OCI-LY7 (cell line): ENCODE results near the gene PTCH1. TPM values are rescaled to one million over a fixed set of nuclear protein-coding genes. Genes with fewer than 3 reads are reported as not detected.

Experiments used
- BruUV-seq: library from RNA; stranded (reverse); fragments of 400-500 nt; replicated peaks from 2 replicates; lab custom pipeline; 2021; lab: Mats Ljungman, UMichigan
- CTCF ChIA-PET: fragments of 300-600 bp; sonication (Branson Sonifier 250); formaldehyde crosslinking; loops from one replicate; lab custom pipeline; 2022; ENCODE audit warnings: antibody characterized with exemption; ENCODE audit not compliant: unreplicated experiment; lab: Charles Lee
- POLR2A ChIA-PET: fragments of 300-600 bp; sonication (Branson Sonifier 250); formaldehyde crosslinking; loops from one replicate; lab custom pipeline; 2022; ENCODE audit warnings: antibody characterized with exemption; lab: Charles Lee
- DNase-seq: peaks from one replicate; pipeline ENCODE4 v3.0.0-alpha.2; 2015; ENCODE audit warnings: low spot score
- H2AFZ ChIP-seq: fragments of 200-600 bp; sonication (generic), shearing (Covaris generic); 2 replicates; pipeline ENCODE4 v1.6.1; 2014; ENCODE audit warnings: mild to moderate bottlenecking, antibody characterized with exemption, low read length, moderate library complexity
- H3K27ac ChIP-seq: fragments of 200-600 bp; sonication (generic); 2 replicates; pipeline ENCODE4 v1.5.1; 2014; ENCODE audit warnings: mixed run types, low read depth, mild to moderate bottlenecking, moderate library complexity, low read length, inconsistent platforms; ENCODE audit not compliant: poor library complexity, severe bottlenecking
- H3K36me3 ChIP-seq: fragments of 200-600 bp; sonication (generic); 2 replicates; pipeline ENCODE4 v1.6.1; 2014; ENCODE audit warnings: mild to moderate bottlenecking, antibody characterized with exemption, low read length, moderate library complexity, mixed read lengths; ENCODE audit not compliant: insufficient read depth
- H3K4me1 ChIP-seq: fragments of 200-600 bp; sonication (generic); 2 replicates; pipeline ENCODE4 v1.5.1; 2014; ENCODE audit warnings: mild to moderate bottlenecking, low read length; ENCODE audit not compliant: insufficient read depth, poor library complexity, severe bottlenecking
- H3K4me2 ChIP-seq: fragments of 200-600 bp; sonication (generic); 2 replicates; pipeline ENCODE4 v1.6.1; 2014; ENCODE audit warnings: mild to moderate bottlenecking, low read length
- H3K4me3 ChIP-seq: fragments of 200-600 bp; sonication (generic); 2 replicates; pipeline ENCODE4 v1.5.1; 2014; ENCODE audit warnings: mild to moderate bottlenecking, low read depth, low read length; ENCODE audit not compliant: poor library complexity, severe bottlenecking
- H3K79me2 ChIP-seq: fragments of 200-600 bp; sonication (generic); 2 replicates; pipeline ENCODE4 v1.6.1; 2016; ENCODE audit warnings: low read depth, mild to moderate bottlenecking, low read length, moderate library complexity, mixed read lengths; ENCODE audit not compliant: insufficient read depth
- H3K9me2 ChIP-seq: fragments of 200-600 bp; sonication (generic); 2 replicates; pipeline ENCODE4 v1.6.1; 2016; ENCODE audit warnings: mild to moderate bottlenecking, low read length, mixed read lengths; ENCODE audit not compliant: insufficient read depth
- H3K9me3 ChIP-seq: fragments of 200-600 bp; sonication (generic); 2 replicates; pipeline ENCODE4 v1.6.1; 2014; ENCODE audit warnings: mild to moderate bottlenecking, mixed run types, low read length, mixed read lengths
- H4K20me1 ChIP-seq: fragments of 200-600 bp; sonication (generic); 2 replicates; pipeline ENCODE4 v1.6.1; 2014; ENCODE audit warnings: mild to moderate bottlenecking, antibody characterized with exemption, low read length, moderate library complexity, mixed read lengths; ENCODE audit not compliant: insufficient read depth
- EZH2phosphoT487 ChIP-seq: fragments of 200-600 bp; sonication (generic); IDR thresholded peaks from 2 replicates; pipeline ENCODE4 v1.6.1; 2018; ENCODE audit warnings: low read depth, borderline replicate concordance, mild to moderate bottlenecking, mixed run types, antibody characterized with exemption, low read length, moderate library complexity, mixed read lengths
- intact Hi-C: fragments of 100-400 bp; cut with micrococcal nuclease; formaldehyde crosslinking; loops from one replicate; pipeline ENCODE4 v1.10.0; 2022; ENCODE audit not compliant: unreplicated experiment
- total RNA-seq, 2 experiments: library from RNA; depleted of rRNA in 1 of 2; stranded (reverse); fragments of >200 nt in 1 of 2; shearing (Covaris generic) in 1 of 2; gene quantifications; 2 replicates each; pipeline ENCODE4 v1.2.3, GENCODE V29; 2014 to 2022
- TF ChIP-seq, protein P1 (sequence below): fragments of 200-600 bp; sonication (generic); conservative IDR thresholded peaks from 2 replicates; pipeline ENCODE4 v1.5.1; 2014; ENCODE audit warnings: mild to moderate bottlenecking, antibody characterized with exemption, low read length, moderate library complexity, mixed read lengths

PTCH1 gene
- total RNA-seq, 2 experiments from 2014 or later: 13.1 to 36.1 TPM

DNA sequence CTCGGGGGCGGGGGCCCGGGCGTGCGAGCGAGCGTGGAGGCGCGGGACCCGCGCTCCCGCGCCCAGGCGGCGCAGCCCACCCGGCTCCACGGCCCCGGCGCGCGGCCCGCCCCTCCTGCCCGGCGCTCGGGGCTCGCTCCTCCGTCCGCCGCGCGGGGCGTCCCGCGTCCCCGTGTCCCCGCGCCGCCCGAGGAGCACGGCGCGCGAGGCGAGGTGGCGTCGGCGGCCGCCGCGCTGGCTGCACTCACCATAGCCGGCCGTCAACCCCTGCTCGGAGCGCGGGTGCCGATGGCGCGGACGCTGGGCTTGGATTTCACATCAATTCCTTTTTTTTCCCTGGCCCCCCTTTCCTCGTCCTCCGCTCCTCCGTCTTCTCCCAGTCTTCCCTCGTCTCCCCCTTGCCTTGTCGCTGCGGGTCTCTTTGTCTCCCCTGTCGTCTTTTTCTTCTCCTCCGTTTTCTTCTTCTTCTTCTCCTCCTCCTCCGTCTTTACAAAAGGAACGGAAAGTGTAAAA lies 494 bp downstream of the PTCH1 start:
- no peaks in the 10 kb centered on the region for H3K36me3 ChIP-seq
- H3K79me2 ChIP-seq: 0 out of 2 replicates have a peak, but pooled peaks cover 9% of the 10 kb centered on the region
- BruUV-seq: no TSS peak
- peak overlapping the region; percentile 63 for H3K4me2 ChIP-seq
- H3K4me3 ChIP-seq: peak overlapping the region; percentile 62
- 0 out of 2 replicates have a peak, but pooled peaks cover 6% of the 10 kb centered on the region for H4K20me1 ChIP-seq
- H3K9me2 ChIP-seq: no peaks in the 10 kb centered on the region
- intact Hi-C loops: no loop called here
- H2AFZ ChIP-seq: no peak overlapping the region
- H3K27ac ChIP-seq: no peak overlapping the region
- H3K9me3 ChIP-seq: no peaks in the 10 kb centered on the region
- POLR2A ChIA-PET: no interaction called here
- H3K4me1 ChIP-seq: peaks cover 11% of the 10 kb centered on the region
- no peak; the same call in 1 of the 2 replicates for TF ChIP-seq EZH2phosphoT487
- TF ChIP-seq, protein P1, sequence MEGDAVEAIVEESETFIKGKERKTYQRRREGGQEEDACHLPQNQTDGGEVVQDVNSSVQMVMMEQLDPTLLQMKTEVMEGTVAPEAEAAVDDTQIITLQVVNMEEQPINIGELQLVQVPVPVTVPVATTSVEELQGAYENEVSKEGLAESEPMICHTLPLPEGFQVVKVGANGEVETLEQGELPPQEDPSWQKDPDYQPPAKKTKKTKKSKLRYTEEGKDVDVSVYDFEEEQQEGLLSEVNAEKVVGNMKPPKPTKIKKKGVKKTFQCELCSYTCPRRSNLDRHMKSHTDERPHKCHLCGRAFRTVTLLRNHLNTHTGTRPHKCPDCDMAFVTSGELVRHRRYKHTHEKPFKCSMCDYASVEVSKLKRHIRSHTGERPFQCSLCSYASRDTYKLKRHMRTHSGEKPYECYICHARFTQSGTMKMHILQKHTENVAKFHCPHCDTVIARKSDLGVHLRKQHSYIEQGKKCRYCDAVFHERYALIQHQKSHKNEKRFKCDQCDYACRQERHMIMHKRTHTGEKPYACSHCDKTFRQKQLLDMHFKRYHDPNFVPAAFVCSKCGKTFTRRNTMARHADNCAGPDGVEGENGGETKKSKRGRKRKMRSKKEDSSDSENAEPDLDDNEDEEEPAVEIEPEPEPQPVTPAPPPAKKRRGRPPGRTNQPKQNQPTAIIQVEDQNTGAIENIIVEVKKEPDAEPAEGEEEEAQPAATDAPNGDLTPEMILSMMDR: no peak
- DNase-seq: no peak
- CTCF ChIA-PET: no interaction called here

DNA sequence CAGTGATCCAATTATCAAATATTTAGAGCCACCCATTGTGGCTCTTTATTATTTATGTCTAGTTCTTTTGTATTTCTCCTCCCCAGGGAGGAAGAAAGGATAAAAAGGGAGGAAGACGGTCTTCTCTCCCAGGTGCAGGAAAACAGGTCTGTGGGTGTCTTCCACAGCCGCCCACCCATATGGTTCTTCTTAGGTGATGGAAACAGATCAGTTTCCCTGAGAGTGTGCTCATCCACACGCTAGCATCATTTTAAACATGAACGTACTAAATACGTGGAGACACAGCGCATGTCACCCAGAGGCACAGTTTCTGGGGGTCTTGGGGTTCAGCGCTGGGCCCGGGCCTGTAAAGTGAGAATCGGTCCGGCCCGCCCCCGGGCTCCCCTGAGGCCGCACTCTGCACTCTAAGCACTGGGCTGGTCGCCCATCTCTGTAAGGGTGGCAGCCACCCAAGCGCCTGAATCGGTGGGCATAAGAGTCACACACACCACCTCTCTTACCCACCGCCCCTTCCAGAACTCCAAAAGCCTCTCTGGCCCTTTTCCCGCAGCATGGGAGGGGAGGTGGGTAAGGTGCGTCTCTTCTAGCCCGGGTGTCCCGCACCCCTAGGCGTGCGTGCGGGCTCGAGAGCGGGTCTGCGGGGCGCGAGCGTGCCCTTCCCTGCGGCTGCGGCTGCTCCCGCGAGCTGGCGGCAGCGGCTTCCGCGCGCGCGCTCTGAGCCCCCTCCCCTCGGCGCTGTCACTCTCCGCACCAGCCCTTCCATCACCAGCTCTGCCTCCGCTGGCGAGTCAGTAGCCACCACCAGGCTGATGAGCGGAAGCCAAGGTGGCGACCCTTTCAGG lies 1.3 kb downstream of the PTCH1 start:
- Histone ChIP-seq H3K36me3 (no peaks in the 10 kb centered on the region), H3K9me2 (no peaks in the 10 kb centered on the region), H3K4me1 (peaks cover 11% of the 10 kb centered on the region), H3K4me2 (peak overlapping the region; percentile 63), H3K4me3 (peak overlapping the region; percentile 62), H3K9me3 (no peaks in the 10 kb centered on the region), H3K79me2 (0 out of 2 replicates have a peak, but pooled peaks cover 10% of the 10 kb centered on the region), H2AFZ (no peak overlapping the region), H4K20me1 (0 out of 2 replicates have a peak, but pooled peaks cover 6% of the 10 kb centered on the region), H3K27ac (no peak overlapping the region)
- POLR2A ChIA-PET: interaction anchor here (1.5 kb wide), 1 partner anchor 53 kb away, joined by 3 read pairs; no protein-coding TSS in a partner anchor
- BruUV-seq: no TSS peak
- DNase-seq: peak; percentile 50
- no peak for TF ChIP-seq EZH2phosphoT487
- TF ChIP-seq, protein P1: no peak
- CTCF ChIA-PET: no interaction called here
- intact Hi-C loops: no loop called here
